ENCODE results near the gene HSPA4L. TPM values are rescaled to one million over a fixed set of nuclear protein-coding genes. Genes with fewer than 3 reads are reported as not detected.

HSPA4L gene
- total RNA-seq, 4 donors from 2014 or later = 1.5 to 3.8 (median 2.8) TPM

GRCh38 chr4:127780598-127780997, 1.5 kb upstream of the HSPA4L start:
- TF ChIP-seq CTCF (IDR thresholded peaks at IDR 0.05) = no peak
- no peak for TF ChIP-seq EP300 (IDR thresholded peaks at IDR 0.05; ENCODE audit: low read depth)
- no peak for TF ChIP-seq POLR2A (IDR thresholded peaks at IDR 0.05)
- no peak for TF ChIP-seq POLR2AphosphoS5 (IDR thresholded peaks at IDR 0.05)
- Histone ChIP-seq H3K27me3 (peaks cover 12% of the 10 kb centered on the region), H3K36me3 (no peaks in the 10 kb centered on the region), H3K9me3 (no peaks in the 10 kb centered on the region), H3K4me3 (no peak overlapping the region), H3K4me1 (peaks cover 0 to 14% (median 1%) of the 10 kb centered on the region in 4 donors), H3K27ac (no peak overlapping the region)
- 98% methylated on average over 11 to 12 of the region's 12 CpGs for WGBS, 2 donors (ENCODE audit: low coverage in 1 of 2)
- DNase-seq = no peak
- intact Hi-C loops (cut with DNase I; ENCODE audit: low total_unique reads) (no loop called here), in situ Hi-C loops (cut with MboI; ENCODE audit: low pct_ligation_motif_present in 1 of 4, low pct_unique_long_range_greater_than_20kb in 1 of 4, low sequenced_read_pairs in 3 of 4) (no loop called here)

DNA sequence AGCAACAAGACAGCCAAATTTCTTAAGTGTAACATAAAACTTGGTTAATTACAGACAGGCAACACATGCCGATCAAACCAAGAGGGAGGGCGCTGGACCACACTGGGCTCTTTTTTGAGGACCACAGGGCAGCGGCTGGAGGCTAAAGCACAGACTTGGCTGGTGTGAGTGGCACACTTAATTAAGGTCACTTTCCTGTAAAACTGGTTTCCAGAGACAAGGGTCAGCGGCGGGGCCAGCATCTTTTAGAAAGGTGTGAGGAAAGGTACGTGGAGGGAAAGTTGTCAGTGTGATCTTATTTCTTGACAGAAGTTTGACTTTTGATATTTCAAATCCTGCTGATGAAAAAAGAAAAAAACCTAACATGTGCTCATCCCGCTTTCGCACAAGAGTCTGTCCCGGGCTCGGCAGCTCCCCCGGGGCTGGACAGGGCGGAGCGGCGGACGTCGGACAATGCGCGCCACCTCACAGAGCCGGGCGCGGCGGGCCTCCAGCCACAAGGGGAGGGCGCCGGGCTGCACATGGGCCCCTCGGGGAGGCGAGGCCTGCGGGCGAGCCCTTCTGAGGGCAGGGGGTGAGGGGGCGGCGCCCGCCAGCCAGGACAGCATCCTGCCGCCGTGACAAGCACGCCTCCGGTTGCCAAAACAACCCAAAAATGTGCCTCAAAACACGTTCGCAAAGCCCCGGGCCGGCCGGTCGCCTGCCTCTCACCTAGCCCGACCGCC, 660 bp upstream of the HSPA4L start:
- 10 to 49% methylated on average over 8 to 43 of the region's 43 CpGs for WGBS, 2 donors (ENCODE audit: low coverage in 1 of 2)
- peak overlapping the region; percentile 45 to 79 (median 63) for H3K4me3 ChIP-seq
- H3K27ac ChIP-seq = peak overlapping the region; percentile 51 to 86 (median 80)
- TF ChIP-seq CTCF (IDR thresholded peaks at IDR 0.05) (no peak), POLR2A (IDR thresholded peaks at IDR 0.05) (no peak), POLR2AphosphoS5 (IDR thresholded peaks at IDR 0.05) (no peak), EP300 (IDR thresholded peaks at IDR 0.05; ENCODE audit: low read depth) (no peak)
- peaks cover 0 to 14% (median 1%) of the 10 kb centered on the region in 4 donors for H3K4me1 ChIP-seq
- in situ Hi-C loops (cut with MboI; ENCODE audit: low pct_ligation_motif_present in 1 of 4, low pct_unique_long_range_greater_than_20kb in 1 of 4, low sequenced_read_pairs in 3 of 4) (no loop called here), intact Hi-C loops (cut with DNase I; ENCODE audit: low total_unique reads) (no loop called here)
- H3K36me3 ChIP-seq = no peaks in the 10 kb centered on the region
- DNase-seq = peak; percentile 49
- no peaks in the 10 kb centered on the region for H3K9me3 ChIP-seq
- H3K27me3 ChIP-seq = peaks cover 12% of the 10 kb centered on the region

DNA sequence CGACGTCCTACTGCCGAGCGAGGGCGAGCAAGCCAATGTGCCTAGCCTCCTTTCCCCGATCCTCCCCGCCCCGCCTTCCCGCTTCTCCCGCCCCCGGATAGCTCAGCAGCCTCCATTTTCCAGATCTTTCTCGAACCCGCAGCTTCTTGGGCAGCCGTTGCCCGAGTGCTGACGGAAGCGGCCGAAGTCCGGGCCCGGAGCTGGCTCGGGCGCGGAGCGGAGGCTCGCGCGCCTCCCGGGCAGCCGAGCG, 172 bp upstream of the HSPA4L start:
- intact Hi-C loops (cut with DNase I; ENCODE audit: low total_unique reads) (no loop called here), in situ Hi-C loops (cut with MboI; ENCODE audit: low pct_ligation_motif_present in 1 of 4, low pct_unique_long_range_greater_than_20kb in 1 of 4, low sequenced_read_pairs in 3 of 4) (no loop called here)
- Histone ChIP-seq H3K4me3 (peak overlapping the region; percentile 45 to 79 (median 63)), H3K4me1 (peaks cover 0 to 14% (median 1%) of the 10 kb centered on the region in 4 donors), H3K27me3 (peaks cover 12% of the 10 kb centered on the region), H3K9me3 (no peaks in the 10 kb centered on the region), H3K27ac (peak overlapping the region; percentile 51 to 86 (median 80)), H3K36me3 (no peaks in the 10 kb centered on the region)
- no peak for TF ChIP-seq EP300 (IDR thresholded peaks at IDR 0.05; ENCODE audit: low read depth)
- no peak for TF ChIP-seq CTCF (IDR thresholded peaks at IDR 0.05)
- no peak for TF ChIP-seq POLR2A (IDR thresholded peaks at IDR 0.05)
- no peak for TF ChIP-seq POLR2AphosphoS5 (IDR thresholded peaks at IDR 0.05)
- WGBS, 2 donors (ENCODE audit: low coverage in 1 of 2) = 1% methylated on average over 30 of the region's 30 CpGs; no CpG with 5 or more reads in 1 of the 2 donors
- DNase-seq = peak; percentile 87

- no peaks in the 10 kb centered on the region for H3K36me3 ChIP-seq
- H3K27me3 ChIP-seq = peaks cover 12% of the 10 kb centered on the region
- in situ Hi-C loops (cut with MboI; ENCODE audit: low pct_ligation_motif_present in 1 of 4, low pct_unique_long_range_greater_than_20kb in 1 of 4, low sequenced_read_pairs in 3 of 4) (no loop called here), intact Hi-C loops (cut with DNase I; ENCODE audit: low total_unique reads) (no loop called here)
- no peaks in the 10 kb centered on the region for H3K9me3 ChIP-seq
- 11 to 19% methylated on average over 10 to 25 of the region's 25 CpGs for WGBS, 2 donors (ENCODE audit: low coverage in 1 of 2)
- peaks cover 0 to 14% (median 1%) of the 10 kb centered on the region in 4 donors for H3K4me1 ChIP-seq
- peak in 1 of 3 donors; percentile 49 for TF ChIP-seq POLR2AphosphoS5 (IDR thresholded peaks at IDR 0.05)
- TF ChIP-seq POLR2A (IDR thresholded peaks at IDR 0.05) = no peak
- peak overlapping the region; percentile 45 to 79 (median 63) for H3K4me3 ChIP-seq
- DNase-seq = peak; percentile 65
- H3K27ac ChIP-seq = peak overlapping the region; percentile 51 to 86 (median 80)
Observed at GRCh38 chr4:127783026-127783769, 1.1 kb downstream of the HSPA4L start.
